Measurements from ENCODE around the gene CHP1. TPM values are rescaled to one million over a fixed set of nuclear protein-coding genes. Genes with fewer than 3 reads are reported as not detected.

The CHP1 gene
- total RNA-seq, 1 experiment from 2014 or later, result 91.1 TPM

- Mint-ChIP-seq H3K4me3 (ENCODE audit: unreplicated experiment) (no peak overlapping the region), H3K4me1 (ENCODE audit: insufficient read depth, unreplicated experiment) (no peaks in the 10 kb centered on the region), H3K27me3 (ENCODE audit: insufficient read depth, unreplicated experiment) (no peaks in the 10 kb centered on the region), H3K36me3 (ENCODE audit: insufficient read depth, unreplicated experiment) (peaks cover 6% of the 10 kb centered on the region), H3K9me3 (ENCODE audit: unreplicated experiment) (no peaks in the 10 kb centered on the region), H3K27ac (ENCODE audit: low read depth, unreplicated experiment) (no peak overlapping the region)
- no TSS peak for BruUV-seq (replicated peaks)
- intact Hi-C loops (cut with micrococcal nuclease), result no loop called here
- ChIA-PET POLR2A (interaction anchor here (1.1 to 1.5 kb wide), 3 partner anchors 9 to 38 kb away, joined by 3 to 9 read pairs (median 4); partner anchors contain the start of genes NUSAP1 and OIP5), CTCF (interaction anchor here (0.7 to 1.4 kb wide), 4 partner anchors 9 to 466 kb away, joined by 3 to 4 read pairs (median 4); partner anchors contain the start of genes NUSAP1 and OIP5)
- DNase-seq (ENCODE audit: unreplicated experiment), result no peak
- TF ChIP-seq, protein P1, sequence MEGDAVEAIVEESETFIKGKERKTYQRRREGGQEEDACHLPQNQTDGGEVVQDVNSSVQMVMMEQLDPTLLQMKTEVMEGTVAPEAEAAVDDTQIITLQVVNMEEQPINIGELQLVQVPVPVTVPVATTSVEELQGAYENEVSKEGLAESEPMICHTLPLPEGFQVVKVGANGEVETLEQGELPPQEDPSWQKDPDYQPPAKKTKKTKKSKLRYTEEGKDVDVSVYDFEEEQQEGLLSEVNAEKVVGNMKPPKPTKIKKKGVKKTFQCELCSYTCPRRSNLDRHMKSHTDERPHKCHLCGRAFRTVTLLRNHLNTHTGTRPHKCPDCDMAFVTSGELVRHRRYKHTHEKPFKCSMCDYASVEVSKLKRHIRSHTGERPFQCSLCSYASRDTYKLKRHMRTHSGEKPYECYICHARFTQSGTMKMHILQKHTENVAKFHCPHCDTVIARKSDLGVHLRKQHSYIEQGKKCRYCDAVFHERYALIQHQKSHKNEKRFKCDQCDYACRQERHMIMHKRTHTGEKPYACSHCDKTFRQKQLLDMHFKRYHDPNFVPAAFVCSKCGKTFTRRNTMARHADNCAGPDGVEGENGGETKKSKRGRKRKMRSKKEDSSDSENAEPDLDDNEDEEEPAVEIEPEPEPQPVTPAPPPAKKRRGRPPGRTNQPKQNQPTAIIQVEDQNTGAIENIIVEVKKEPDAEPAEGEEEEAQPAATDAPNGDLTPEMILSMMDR (IDR thresholded peaks at IDR 0.05; ENCODE audit: unreplicated experiment), result no peak
Measured at GRCh38 chr15:41323611-41324010, 92.5 kb downstream of the CHP1 start.

DNA sequence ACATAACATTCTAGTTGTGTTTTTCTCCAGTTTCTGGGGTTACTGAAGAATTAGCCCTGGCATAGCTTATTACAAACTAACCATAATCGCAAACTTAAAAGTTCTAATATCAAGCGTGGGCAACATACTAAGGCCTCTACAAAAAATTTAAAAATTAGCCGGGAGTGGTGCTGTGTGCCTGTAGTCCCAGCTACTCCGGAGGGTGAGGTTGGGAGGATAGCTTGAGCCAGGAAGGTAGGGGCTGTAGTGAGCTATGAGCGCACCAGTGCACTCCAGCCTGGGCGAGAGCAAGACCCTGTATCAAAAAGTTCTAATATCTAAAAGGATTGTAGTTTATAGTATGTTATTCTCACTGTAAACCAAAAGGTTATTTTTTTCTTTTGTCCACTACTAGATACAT is 100.2 kb downstream of the CHP1 start:
- no TSS peak for BruUV-seq (replicated peaks)
- no peak for DNase-seq (ENCODE audit: unreplicated experiment)
- peaks cover 4% of the 10 kb centered on the region for H3K4me1 Mint-ChIP-seq (ENCODE audit: insufficient read depth, unreplicated experiment)
- peaks cover 14% of the 10 kb centered on the region for H3K36me3 Mint-ChIP-seq (ENCODE audit: insufficient read depth, unreplicated experiment)
- H3K4me3 Mint-ChIP-seq (ENCODE audit: unreplicated experiment), result peak overlapping the region; percentile 98
- ChIA-PET POLR2A (interaction anchor here (1.0 to 3.8 kb wide), 4 partner anchors 14 to 100 kb away, joined by 5 to 27 read pairs (median 6); partner anchors contain the start of genes CHP1 and EXD1), CTCF (interaction anchor here (0.7 to 1.3 kb wide), 6 partner anchors 14 to 100 kb away, joined by 3 to 6 read pairs (median 4); partner anchors contain the start of gene CHP1)
- peak overlapping the region; percentile 93 for H3K27ac Mint-ChIP-seq (ENCODE audit: low read depth, unreplicated experiment)
- no peaks in the 10 kb centered on the region for H3K27me3 Mint-ChIP-seq (ENCODE audit: insufficient read depth, unreplicated experiment)
- intact Hi-C loops (cut with micrococcal nuclease), result loop anchor here (5.0 to 10.0 kb wide), 3 partner anchors 216 to 429 kb away; partner anchors contain the start of genes CHAC1 and INO80
- TF ChIP-seq, protein P1 (IDR thresholded peaks at IDR 0.05; ENCODE audit: unreplicated experiment), result no peak
- no peaks in the 10 kb centered on the region for H3K9me3 Mint-ChIP-seq (ENCODE audit: unreplicated experiment)

Other genes with a start within 250 kb of the CHP1 start
- gene INO80, start 115.0 kb upstream of the CHP1 start, total RNA-seq (2022), result 32.3 and 33.8 TPM in 2 replicates
- 0.12 and 0.37 TPM in 2 replicates for gene EXD1, start 511 bp upstream of the CHP1 start, total RNA-seq (2022)
- 2.9 and 5.7 TPM in 2 replicates for gene OIP5, start 101.3 kb downstream of the CHP1 start, total RNA-seq (2022)
- gene NUSAP1, start 101.6 kb downstream of the CHP1 start, total RNA-seq (2022), result 39.1 and 62.6 TPM in 2 replicates
- gene NDUFAF1, start 171.2 kb downstream of the CHP1 start, total RNA-seq (2022), result 14.9 and 18.2 TPM in 2 replicates
- 30.2 and 30.6 TPM in 2 replicates for gene RTF1, start 185.8 kb downstream of the CHP1 start, total RNA-seq (2022)